K562 (cell line): ENCODE results near the gene PHF20.
A peak's percentile ranks its signal among the peaks of the same experiment; 100 is the strongest.

Source experiments
- HMGN3 ChIP-seq: IDR thresholded peaks from 2 replicates; pipeline ENCODE4 v1.6.1; 2011; ENCODE audit warnings: borderline replicate concordance, low read depth, mild to moderate bottlenecking, mixed read lengths, low read length; ENCODE audit not compliant: insufficient read length; ENCODE audit errors: extremely low read depth
- TOE1 ChIP-seq, 2 experiments: fragments of 450-650 bp in 1 of 2; sonication (generic) in 1 of 2; formaldehyde crosslinking in 1 of 2; IDR thresholded peaks; 2 replicates each; pipeline versions ENCODE4 v1.7.1 to v1.8.0; 2016 to 2022; ENCODE audit warnings: borderline replicate concordance in 2 of 2, mild to moderate bottlenecking in 2 of 2, antibody characterized with exemption in 1 of 2, inconsistent platforms in 1 of 2, low read depth in 1 of 2, missing genetic modification reagents in 1 of 2, moderate library complexity in 1 of 2
- TRIM28 ChIP-seq: fragments of 450-650 bp; IDR thresholded peaks from 2 replicates; pipeline ENCODE4 v1.6.1; 2017
- WHSC1 ChIP-seq: IDR thresholded peaks from one replicate; pipeline ENCODE4 v1.6.1; 2012; ENCODE audit warnings: low read length, control low read depth, inconsistent platforms
- ZBTB7A ChIP-seq: IDR thresholded peaks from 2 replicates; pipeline ENCODE4 v1.6.1; 2011; ENCODE audit warnings: low read depth, mild to moderate bottlenecking, low read length, moderate library complexity, borderline replicate concordance; ENCODE audit not compliant: control insufficient read depth
- ZNF24 ChIP-seq: fragments of 450-650 bp; IDR thresholded peaks from 2 replicates; pipeline ENCODE4 v1.6.1; 2016
- TF ChIP-seq, protein P1 (sequence below), 3 experiments: IDR thresholded peaks in 2 of 3; conservative IDR thresholded peaks in 1 of 3; 2 replicates each; pipeline ENCODE4 v1.5.1; 2011 to 2012; ENCODE audit warnings: low read length in 3 of 3, mild to moderate bottlenecking in 3 of 3, control low read depth in 2 of 3, improper control_type of control experiment in 1 of 3, inconsistent platforms in 1 of 3, low read depth in 1 of 3, mixed read lengths in 1 of 3, moderate library complexity in 1 of 3; ENCODE audit not compliant: insufficient read depth in 2 of 3
- TF ChIP-seq, protein P2 (sequence below): fragments of 450-650 bp; IDR thresholded peaks from 2 replicates; pipeline ENCODE4 v1.6.1; 2016

DNA sequence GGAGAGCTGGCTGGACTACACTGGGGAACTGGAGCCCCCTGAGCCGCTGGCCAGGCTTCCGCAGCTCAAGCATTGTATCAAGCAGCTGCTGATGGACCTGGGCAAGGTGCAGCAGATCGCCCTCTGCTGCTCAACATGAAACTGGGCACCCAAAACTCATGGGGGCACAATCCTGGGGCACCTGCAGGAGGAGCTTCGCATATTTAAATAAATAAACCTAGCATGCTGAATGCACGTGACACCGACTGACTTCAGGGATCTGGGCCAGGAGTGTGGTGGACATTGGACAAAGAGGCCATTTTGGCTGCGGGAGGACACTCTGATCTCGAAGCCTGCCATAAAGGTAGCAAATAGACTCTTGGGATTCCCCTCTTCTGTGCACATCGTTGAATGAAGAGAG, 175.7 kb downstream of the PHF20 start:
- TF ChIP-seq, protein P1, sequence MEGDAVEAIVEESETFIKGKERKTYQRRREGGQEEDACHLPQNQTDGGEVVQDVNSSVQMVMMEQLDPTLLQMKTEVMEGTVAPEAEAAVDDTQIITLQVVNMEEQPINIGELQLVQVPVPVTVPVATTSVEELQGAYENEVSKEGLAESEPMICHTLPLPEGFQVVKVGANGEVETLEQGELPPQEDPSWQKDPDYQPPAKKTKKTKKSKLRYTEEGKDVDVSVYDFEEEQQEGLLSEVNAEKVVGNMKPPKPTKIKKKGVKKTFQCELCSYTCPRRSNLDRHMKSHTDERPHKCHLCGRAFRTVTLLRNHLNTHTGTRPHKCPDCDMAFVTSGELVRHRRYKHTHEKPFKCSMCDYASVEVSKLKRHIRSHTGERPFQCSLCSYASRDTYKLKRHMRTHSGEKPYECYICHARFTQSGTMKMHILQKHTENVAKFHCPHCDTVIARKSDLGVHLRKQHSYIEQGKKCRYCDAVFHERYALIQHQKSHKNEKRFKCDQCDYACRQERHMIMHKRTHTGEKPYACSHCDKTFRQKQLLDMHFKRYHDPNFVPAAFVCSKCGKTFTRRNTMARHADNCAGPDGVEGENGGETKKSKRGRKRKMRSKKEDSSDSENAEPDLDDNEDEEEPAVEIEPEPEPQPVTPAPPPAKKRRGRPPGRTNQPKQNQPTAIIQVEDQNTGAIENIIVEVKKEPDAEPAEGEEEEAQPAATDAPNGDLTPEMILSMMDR (IDR thresholded peaks at IDR 0.05 in 2 of 3, conservative IDR thresholded peaks at IDR 0.05 in 1 of 3; ENCODE audit: insufficient read depth in 2 of 3, low read depth in 1 of 3, low read length in 3 of 3), result peak; percentile 42 to 73 (median 58); a peak in 5 of 6 replicates
- no peak for TF ChIP-seq ZBTB7A
- no peak for TF ChIP-seq HMGN3
- TF ChIP-seq, protein P2, sequence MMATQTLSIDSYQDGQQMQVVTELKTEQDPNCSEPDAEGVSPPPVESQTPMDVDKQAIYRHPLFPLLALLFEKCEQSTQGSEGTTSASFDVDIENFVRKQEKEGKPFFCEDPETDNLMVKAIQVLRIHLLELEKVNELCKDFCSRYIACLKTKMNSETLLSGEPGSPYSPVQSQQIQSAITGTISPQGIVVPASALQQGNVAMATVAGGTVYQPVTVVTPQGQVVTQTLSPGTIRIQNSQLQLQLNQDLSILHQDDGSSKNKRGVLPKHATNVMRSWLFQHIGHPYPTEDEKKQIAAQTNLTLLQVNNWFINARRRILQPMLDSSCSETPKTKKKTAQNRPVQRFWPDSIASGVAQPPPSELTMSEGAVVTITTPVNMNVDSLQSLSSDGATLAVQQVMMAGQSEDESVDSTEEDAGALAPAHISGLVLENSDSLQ, result no peak
- no peak for TF ChIP-seq TOE1 (IDR thresholded peaks at IDR 0.05; ENCODE audit: borderline replicate concordance)
- TF ChIP-seq TOE1 (CRISPR knock-in tag; IDR thresholded peaks at IDR 0.05; ENCODE audit: borderline replicate concordance, low read depth), result no peak
- no peak for TF ChIP-seq ZNF24
- no peak for TF ChIP-seq TRIM28
- no peak for TF ChIP-seq WHSC1
